AG09309 (cell line): Measurements from ENCODE around the gene CCDC40.

Source experiments
- DNase-seq: peaks from one replicate; pipeline ENCODE4 v3.0.0-alpha.2; 2010; ENCODE audit warnings: low read depth
- H3K4me3 ChIP-seq: 2 replicates; pipeline ENCODE4 v1.5.1; 2011; ENCODE audit warnings: mild to moderate bottlenecking, low read depth, low read length, moderate library complexity; ENCODE audit not compliant: control insufficient read depth
- CTCF ChIP-seq: IDR thresholded peaks from 2 replicates; pipeline ENCODE4 v1.5.1; 2011; ENCODE audit warnings: mild to moderate bottlenecking, low read depth, low read length, inconsistent platforms; ENCODE audit not compliant: insufficient read depth, control insufficient read depth; ENCODE audit errors: missing control alignments

The CCDC40 gene

DNA sequence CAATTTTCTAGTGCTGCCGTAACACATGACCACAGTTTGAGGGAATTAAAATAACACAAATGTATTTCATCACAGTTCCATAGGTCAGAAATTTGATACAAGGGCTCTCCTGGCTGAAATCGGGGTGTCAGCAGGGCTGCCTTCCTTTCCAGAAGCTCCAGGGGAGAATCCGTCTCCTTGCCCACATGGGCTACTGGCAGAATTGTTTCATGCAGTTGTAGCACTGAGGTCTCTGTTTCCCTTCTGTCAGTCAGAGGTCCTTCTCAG is 89.9 kb downstream of the CCDC40 start:
- no peak for DNase-seq
- TF ChIP-seq CTCF, result no peak
- no peak overlapping the region for H3K4me3 ChIP-seq

- H3K4me3 ChIP-seq, result no peak overlapping the region
- no peak for TF ChIP-seq CTCF
- DNase-seq, result no peak
Observed at GRCh38 chr17:80129006-80129565, 92.6 kb downstream of the CCDC40 start.

- DNase-seq, result no peak
- TF ChIP-seq CTCF, result no peak
Observed at GRCh38 chr17:80130992-80131391, 94.5 kb downstream of the CCDC40 start.

GRCh38 chr17:80132906-80133625 is 96.6 kb downstream of the CCDC40 start:
- no peak for DNase-seq
- no peak overlapping the region for H3K4me3 ChIP-seq
- TF ChIP-seq CTCF, result no peak

More at GRCh38 chr17:80130992-80131391, 94.5 kb downstream of the CCDC40 start:
- H3K4me3 ChIP-seq, result no peak overlapping the region

DNA sequence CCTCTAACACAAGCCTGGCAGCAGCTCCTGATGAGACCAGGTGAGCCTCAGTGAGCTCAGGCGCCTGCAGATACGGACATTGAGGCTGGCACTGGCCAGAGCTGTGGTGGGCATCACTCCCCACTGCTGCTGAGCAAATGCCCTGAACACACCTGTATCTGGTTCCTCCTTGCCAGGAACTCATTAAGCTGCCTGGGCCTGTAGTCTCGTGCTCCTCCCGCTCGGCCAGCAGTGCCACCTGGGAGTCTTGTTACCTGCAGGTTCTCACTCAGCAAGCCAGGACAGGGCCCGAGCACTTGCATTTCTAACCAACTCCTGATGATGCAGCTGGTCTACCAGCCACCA is 97.2 kb downstream of the CCDC40 start:
- no peak overlapping the region for H3K4me3 ChIP-seq
- TF ChIP-seq CTCF, result no peak
- no peak for DNase-seq

GRCh38 chr17:80137131-80137530 is 100.7 kb downstream of the CCDC40 start:
- no peak overlapping the region for H3K4me3 ChIP-seq
- DNase-seq, result no peak
- TF ChIP-seq CTCF, result no peak
